IMR-90 (cell line): ENCODE results near the gene SAMD11. TPM values are rescaled to one million over a fixed set of nuclear protein-coding genes. Genes with fewer than 3 reads are reported as not detected.

Experiments
- ATAC-seq: fragments of 200-7000 bp; cut with Tn5 transposase; 2 replicates; pipeline ENCODE4 v1.9.1; 2020; ENCODE audit warnings: low read depth, mild to moderate bottlenecking, moderate library complexity
- BruUV-seq: library from RNA; stranded (reverse); fragments of 400-500 nt; replicated peaks from 2 replicates; lab custom pipeline; 2021; lab: Mats Ljungman, UMichigan
- CTCF ChIA-PET: fragments of 300-600 bp; formaldehyde crosslinking; extraction: SDS; loops from one replicate; lab custom pipeline; 2021; ENCODE audit warnings: antibody characterized with exemption; lab: Yijun Ruan, JAX
- POLR2A ChIA-PET: fragments of 300-600 bp; sonication (Branson Sonifier 250); formaldehyde crosslinking; loops from one replicate; lab custom pipeline; 2022; ENCODE audit warnings: antibody characterized with exemption; ENCODE audit not compliant: unreplicated experiment; lab: Charles Lee
- DNase-seq: peaks from one replicate; pipeline ENCODE4 v3.0.0; 2013
- H2AFZ ChIP-seq: replicated peaks from 2 replicates; pipeline ENCODE3; 2013; ENCODE audit warnings: low read length, mild to moderate bottlenecking; ENCODE audit not compliant: poor library complexity
- H2AK5ac ChIP-seq: 2 replicates; pipeline ENCODE4 v1.6.1; 2013; ENCODE audit warnings: low read depth, low read length, inconsistent platforms
- H2AK9ac ChIP-seq: replicated peaks from 2 replicates; pipeline ENCODE3; 2013; ENCODE audit warnings: mild to moderate bottlenecking, low read depth, low read length, moderate library complexity; ENCODE audit not compliant: poor library complexity
- H2BK120ac ChIP-seq: 2 replicates; pipeline ENCODE4 v1.6.1; 2013; ENCODE audit warnings: low read depth, low read length, inconsistent platforms
- H2BK15ac ChIP-seq: 3 replicates; pipeline ENCODE4 v1.6.1; 2013; ENCODE audit warnings: low read depth, low read length, inconsistent platforms
- H2BK20ac ChIP-seq: 2 replicates; pipeline ENCODE4 v1.6.1; 2013; ENCODE audit warnings: low read depth, mild to moderate bottlenecking, inconsistent platforms, low read length, moderate library complexity
- H2BK5ac ChIP-seq: 2 replicates; pipeline ENCODE4 v1.6.1; 2013; ENCODE audit warnings: mild to moderate bottlenecking, low read depth, low read length, inconsistent platforms; ENCODE audit not compliant: poor library complexity, severe bottlenecking
- H3K14ac ChIP-seq: replicated peaks from 2 replicates; pipeline ENCODE4 v1.6.1; 2013; ENCODE audit warnings: low read depth, low read length, inconsistent platforms
- H3K18ac ChIP-seq: 2 replicates; pipeline ENCODE4 v1.6.1; 2013; ENCODE audit warnings: low read depth, low read length, control low read depth
- H3K23ac ChIP-seq: 2 replicates; pipeline ENCODE4 v1.6.1; 2013; ENCODE audit warnings: low read depth, low read length, inconsistent platforms
- H3K27ac ChIP-seq: 2 replicates; pipeline ENCODE4 v1.5.1; 2013; ENCODE audit warnings: mild to moderate bottlenecking, control low read depth, low read length; ENCODE audit not compliant: insufficient read depth
- H3K27me3 ChIP-seq: 2 replicates; pipeline ENCODE4 v1.6.1; 2013; ENCODE audit warnings: low read length; ENCODE audit not compliant: control insufficient read depth, insufficient read depth
- H3K36me3 ChIP-seq: 2 replicates; pipeline ENCODE4 v1.6.1; 2013; ENCODE audit warnings: low read length, mixed read lengths; ENCODE audit not compliant: control insufficient read depth, insufficient read depth
- H3K4ac ChIP-seq: 2 replicates; pipeline ENCODE4 v1.6.1; 2013; ENCODE audit warnings: low read depth, low read length, inconsistent platforms
- H3K4me1 ChIP-seq: 2 replicates; pipeline ENCODE4 v1.6.1; 2013; ENCODE audit warnings: low read length, mixed read lengths; ENCODE audit not compliant: control insufficient read depth, insufficient read depth
- H3K4me2 ChIP-seq: 2 replicates; pipeline ENCODE4 v1.6.1; 2013; ENCODE audit warnings: low read depth, mild to moderate bottlenecking, control low read depth, low read length, moderate library complexity
- H3K4me3 ChIP-seq: 2 replicates; pipeline ENCODE4 v1.5.1; 2013; ENCODE audit warnings: low read depth, mild to moderate bottlenecking, control low read depth, low read length, moderate library complexity; ENCODE audit not compliant: insufficient read depth
- H3K56ac ChIP-seq: 2 replicates; pipeline ENCODE4 v1.6.1; 2013; ENCODE audit warnings: low read length, inconsistent platforms; ENCODE audit not compliant: insufficient read depth; ENCODE audit errors: extremely low read depth
- H3K79me1 ChIP-seq, 2 experiments: 2 replicates each; pipeline ENCODE4 v1.6.1; 2013; ENCODE audit warnings: low read length in 2 of 2, inconsistent platforms in 1 of 2, low read depth in 1 of 2
- H3K9ac ChIP-seq: 2 replicates; pipeline ENCODE4 v1.6.1; 2013; ENCODE audit warnings: low read depth, low read length, control low read depth
- H3K9me1 ChIP-seq: 2 replicates; pipeline ENCODE4 v1.6.1; 2013; ENCODE audit warnings: low read length, inconsistent platforms; ENCODE audit not compliant: insufficient read depth
- H3K9me3 ChIP-seq: 2 replicates; pipeline ENCODE4 v1.6.1; 2013; ENCODE audit warnings: low read length; ENCODE audit not compliant: control insufficient read depth, insufficient read depth
- H4K20me1 ChIP-seq: 2 replicates; pipeline ENCODE4 v1.6.1; 2013; ENCODE audit warnings: low read length, inconsistent platforms; ENCODE audit not compliant: insufficient read depth
- H4K5ac ChIP-seq: 2 replicates; pipeline ENCODE4 v1.6.1; 2013; ENCODE audit warnings: mild to moderate bottlenecking, low read depth, low read length, control low read depth
- H4K8ac ChIP-seq, 2 experiments: 2 replicates each; pipeline ENCODE4 v1.6.1; 2013; ENCODE audit warnings: low read depth in 2 of 2, low read length in 2 of 2, control low read depth in 1 of 2, inconsistent platforms in 1 of 2
- H4K91ac ChIP-seq: 2 replicates; pipeline ENCODE4 v1.6.1; 2013; ENCODE audit warnings: low read depth, low read length, inconsistent platforms; ENCODE audit not compliant: insufficient read depth
- BHLHE40 ChIP-seq: fragments of 150-350 bp; IDR thresholded peaks from 2 replicates; pipeline ENCODE4 v1.6.1; 2016; ENCODE audit warnings: mild to moderate bottlenecking, low read depth, low read length
- CEBPB ChIP-seq: IDR thresholded peaks from 2 replicates; pipeline ENCODE4 v1.6.1; 2012; ENCODE audit warnings: low read depth, low read length, improper control_type of control experiment
- CHD1 ChIP-seq: IDR thresholded peaks from 2 replicates; pipeline ENCODE4 v1.6.1; 2012; ENCODE audit warnings: low read depth, low read length, improper control_type of control experiment
- MAFK ChIP-seq: IDR thresholded peaks from 2 replicates; pipeline ENCODE4 v1.6.1; 2012; ENCODE audit warnings: low read depth, low read length, improper control_type of control experiment
- MAZ ChIP-seq: IDR thresholded peaks from 2 replicates; pipeline ENCODE4 v1.6.1; 2012; ENCODE audit warnings: low read depth, mild to moderate bottlenecking, low read length, improper control_type of control experiment, moderate library complexity, borderline replicate concordance
- MXI1 ChIP-seq: IDR thresholded peaks from 2 replicates; pipeline ENCODE4 v1.6.1; 2012; ENCODE audit warnings: low read depth, mild to moderate bottlenecking, low read length, moderate library complexity, borderline replicate concordance
- NFE2L2 ChIP-seq: fragments of 150-350 bp; IDR thresholded peaks from 2 replicates; pipeline ENCODE4 v1.6.1; 2016; ENCODE audit warnings: low read depth, mild to moderate bottlenecking, low read length
- POLR2A ChIP-seq: IDR thresholded peaks from 2 replicates; pipeline ENCODE4 v1.6.1; 2012; ENCODE audit warnings: mild to moderate bottlenecking, low read depth, low read length
- RCOR1 ChIP-seq: IDR thresholded peaks from 2 replicates; pipeline ENCODE4 v1.6.1; 2012; ENCODE audit warnings: mild to moderate bottlenecking, low read length, improper control_type of control experiment; ENCODE audit not compliant: insufficient replicate concordance
- RFX5 ChIP-seq: IDR thresholded peaks from 2 replicates; pipeline ENCODE4 v1.8.0; 2012; ENCODE audit warnings: low read depth, mild to moderate bottlenecking, low read length, moderate library complexity
- WGBS, 2 experiments: methylation state at CpG; one replicate each; pipeline versions ENCODE4 v1.1.5 to v1.1.7; 2013; ENCODE audit warnings: missing lambda C conversion rate in 2 of 2; ENCODE audit not compliant: insufficient read length in 1 of 2; ENCODE audit errors: extremely low coverage in 2 of 2; 5-methylcytosine and 5-hydroxymethylcytosine counted together
- dilution Hi-C: fragments of 300-500 bp; cut with HindIII; formaldehyde crosslinking; loops from one replicate; pipeline ENCODE4 v1.14.3; 2018; ENCODE audit warnings: low sequenced_read_pairs; ENCODE audit not compliant: unreplicated experiment
- in situ Hi-C: fragments of 300-500 bp; cut with MboI; formaldehyde crosslinking; loops from 3 replicates; pipeline ENCODE4 v1.14.3; 2019; ENCODE audit warnings: low sequenced_read_pairs, inconsistent platforms, mixed read lengths
- intact Hi-C: fragments of 100-400 bp; cut with micrococcal nuclease; formaldehyde crosslinking; loops from 2 replicates; pipeline ENCODE4 v1.10.0; 2022
- polyA plus RNA-seq, 3 experiments: library from polyadenylated mRNA; depleted of rRNA; stranded (reverse); fragments of >200 nt; gene quantifications; 2 replicates each; pipeline ENCODE4 v1.2.3, GENCODE V29; 2012; ENCODE audit warnings: low replicate concordance in 1 of 3
- total RNA-seq: library from RNA; depleted of rRNA; stranded (reverse); fragments of >200 nt; gene quantifications from 2 replicates; pipeline ENCODE4 v1.2.3, GENCODE V29; 2012
- TF ChIP-seq, protein P1 (sequence below): fragments of 150-350 bp; IDR thresholded peaks from 2 replicates; pipeline ENCODE4 v1.6.1; 2017; ENCODE audit warnings: mild to moderate bottlenecking, antibody characterized with exemption, low read length, low read depth
- TF ChIP-seq, protein P2 (sequence below): conservative IDR thresholded peaks from 2 replicates; pipeline ENCODE4 v1.5.1; 2012; ENCODE audit warnings: mild to moderate bottlenecking, low read depth, low read length, improper control_type of control experiment
- TF ChIP-seq, protein P3 (sequence below): fragments of 150-350 bp; IDR thresholded peaks from 2 replicates; pipeline ENCODE4 v1.6.1; 2016; ENCODE audit warnings: low read depth, mild to moderate bottlenecking, low read length, moderate library complexity, borderline replicate concordance

Gene SAMD11
- total and polyA plus RNA-seq, 2 of the 4 experiments (the other 2 are of a cell fraction): 5.9 to 22.9 TPM

DNA sequence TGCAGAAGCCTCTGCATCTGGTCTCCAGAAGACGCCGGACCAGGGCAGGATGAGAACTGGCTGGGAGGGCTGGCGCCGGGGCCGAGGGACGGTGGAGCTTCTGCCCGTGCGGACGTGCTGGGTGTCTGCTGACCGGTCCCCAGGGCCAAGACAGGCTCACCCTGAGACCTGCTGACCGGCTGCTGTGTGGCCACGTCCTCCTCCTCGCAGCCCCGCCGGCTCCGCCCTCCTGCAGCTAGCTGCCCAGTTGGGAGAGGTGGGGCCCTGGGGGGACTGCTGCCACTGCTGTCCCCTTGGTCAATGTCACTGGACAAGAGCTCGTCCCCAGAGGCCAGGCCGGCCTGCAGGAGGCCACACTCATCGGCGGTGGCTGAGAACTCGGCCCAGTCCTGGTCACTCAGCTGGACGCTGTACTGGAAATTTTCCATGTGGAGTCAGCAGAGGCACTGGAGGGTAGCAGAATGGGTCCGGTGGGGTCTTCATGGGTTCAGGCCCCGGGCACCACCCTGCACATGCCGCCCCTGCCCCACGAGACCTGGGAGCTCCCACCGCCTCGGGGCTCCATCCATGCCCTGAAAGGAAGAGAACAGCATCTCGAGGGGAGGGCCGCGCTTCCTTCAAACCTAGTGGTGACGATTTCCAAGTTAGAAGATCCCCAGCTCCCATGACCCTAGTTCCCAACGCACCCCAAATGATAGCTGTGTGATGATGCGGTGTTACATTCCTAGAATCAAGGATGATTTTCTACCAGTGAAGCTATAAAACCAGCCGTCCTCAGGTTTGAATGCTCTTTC is 57.1 kb downstream of the SAMD11 start:
- peaks cover 5% of the 10 kb centered on the region; the same call in 1 of the 2 replicates for H3K27me3 ChIP-seq
- H4K91ac ChIP-seq: no peak overlapping the region
- H2BK120ac ChIP-seq: no peak overlapping the region
- H3K27ac ChIP-seq: no peak overlapping the region
- no peak overlapping the region for H3K14ac ChIP-seq
- no TSS peak for BruUV-seq
- H3K9ac ChIP-seq: no peak overlapping the region
- no peaks in the 10 kb centered on the region for H3K9me3 ChIP-seq
- no peak overlapping the region for H2BK5ac ChIP-seq
- no peak overlapping the region for H3K18ac ChIP-seq
- no peaks in the 10 kb centered on the region for H3K9me1 ChIP-seq
- POLR2A ChIA-PET: no interaction called here
- H3K4me2 ChIP-seq: no peak overlapping the region
- no peaks in the 10 kb centered on the region; the same call in 1 of the 2 replicates for H4K20me1 ChIP-seq
- no peak for TF ChIP-seq MAFK
- TF ChIP-seq, protein P1, sequence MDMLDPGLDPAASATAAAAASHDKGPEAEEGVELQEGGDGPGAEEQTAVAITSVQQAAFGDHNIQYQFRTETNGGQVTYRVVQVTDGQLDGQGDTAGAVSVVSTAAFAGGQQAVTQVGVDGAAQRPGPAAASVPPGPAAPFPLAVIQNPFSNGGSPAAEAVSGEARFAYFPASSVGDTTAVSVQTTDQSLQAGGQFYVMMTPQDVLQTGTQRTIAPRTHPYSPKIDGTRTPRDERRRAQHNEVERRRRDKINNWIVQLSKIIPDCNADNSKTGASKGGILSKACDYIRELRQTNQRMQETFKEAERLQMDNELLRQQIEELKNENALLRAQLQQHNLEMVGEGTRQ: no peak
- TF ChIP-seq NFE2L2: no peak
- no peak for TF ChIP-seq POLR2A
- TF ChIP-seq, protein P2, sequence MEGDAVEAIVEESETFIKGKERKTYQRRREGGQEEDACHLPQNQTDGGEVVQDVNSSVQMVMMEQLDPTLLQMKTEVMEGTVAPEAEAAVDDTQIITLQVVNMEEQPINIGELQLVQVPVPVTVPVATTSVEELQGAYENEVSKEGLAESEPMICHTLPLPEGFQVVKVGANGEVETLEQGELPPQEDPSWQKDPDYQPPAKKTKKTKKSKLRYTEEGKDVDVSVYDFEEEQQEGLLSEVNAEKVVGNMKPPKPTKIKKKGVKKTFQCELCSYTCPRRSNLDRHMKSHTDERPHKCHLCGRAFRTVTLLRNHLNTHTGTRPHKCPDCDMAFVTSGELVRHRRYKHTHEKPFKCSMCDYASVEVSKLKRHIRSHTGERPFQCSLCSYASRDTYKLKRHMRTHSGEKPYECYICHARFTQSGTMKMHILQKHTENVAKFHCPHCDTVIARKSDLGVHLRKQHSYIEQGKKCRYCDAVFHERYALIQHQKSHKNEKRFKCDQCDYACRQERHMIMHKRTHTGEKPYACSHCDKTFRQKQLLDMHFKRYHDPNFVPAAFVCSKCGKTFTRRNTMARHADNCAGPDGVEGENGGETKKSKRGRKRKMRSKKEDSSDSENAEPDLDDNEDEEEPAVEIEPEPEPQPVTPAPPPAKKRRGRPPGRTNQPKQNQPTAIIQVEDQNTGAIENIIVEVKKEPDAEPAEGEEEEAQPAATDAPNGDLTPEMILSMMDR: no peak
- no peak for TF ChIP-seq RCOR1
- TF ChIP-seq RFX5: no peak
- no peak for TF ChIP-seq MAZ
- TF ChIP-seq BHLHE40: no peak
- no peak for TF ChIP-seq MXI1
- no peak for TF ChIP-seq CEBPB
- TF ChIP-seq, protein P3, sequence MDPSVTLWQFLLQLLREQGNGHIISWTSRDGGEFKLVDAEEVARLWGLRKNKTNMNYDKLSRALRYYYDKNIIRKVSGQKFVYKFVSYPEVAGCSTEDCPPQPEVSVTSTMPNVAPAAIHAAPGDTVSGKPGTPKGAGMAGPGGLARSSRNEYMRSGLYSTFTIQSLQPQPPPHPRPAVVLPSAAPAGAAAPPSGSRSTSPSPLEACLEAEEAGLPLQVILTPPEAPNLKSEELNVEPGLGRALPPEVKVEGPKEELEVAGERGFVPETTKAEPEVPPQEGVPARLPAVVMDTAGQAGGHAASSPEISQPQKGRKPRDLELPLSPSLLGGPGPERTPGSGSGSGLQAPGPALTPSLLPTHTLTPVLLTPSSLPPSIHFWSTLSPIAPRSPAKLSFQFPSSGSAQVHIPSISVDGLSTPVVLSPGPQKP: no peak
- TF ChIP-seq CHD1: no peak
- H3K36me3 ChIP-seq: no peaks in the 10 kb centered on the region
- H4K5ac ChIP-seq: no peak overlapping the region
- intact Hi-C loops (loop anchor here (5.0 kb wide), 1 partner anchor 252 kb away; the partner anchor contains the start of genes B3GALT6 and SDF4), dilution Hi-C loops (no loop called here), in situ Hi-C loops (no loop called here)
- no peak overlapping the region for H2AK5ac ChIP-seq
- ATAC-seq (no peak), DNase-seq (no peak)
- no peak overlapping the region for H2AFZ ChIP-seq
- H3K23ac ChIP-seq: no peak overlapping the region
- H2BK15ac ChIP-seq: no peak overlapping the region
- H2BK20ac ChIP-seq: no peak overlapping the region
- no peak overlapping the region for H3K4ac ChIP-seq
- CTCF ChIA-PET: interaction anchor here (1.2 kb wide), 1 partner anchor 84 kb away, joined by 3 read pairs; no protein-coding TSS in a partner anchor
- WGBS, 2 experiments: 59% methylated on average over 10 of the region's 35 CpGs; no CpG with 5 or more reads in 1 of the 2 experiments
- H3K4me3 ChIP-seq: no peak overlapping the region
- no peak overlapping the region for H2AK9ac ChIP-seq
- 0 out of 2 replicates have a peak, but pooled peaks cover 2% of the 10 kb centered on the region for H3K4me1 ChIP-seq
- no peak overlapping the region for H4K8ac ChIP-seq
- H3K56ac ChIP-seq: no peak overlapping the region
- H3K79me1 ChIP-seq: no peaks in the 10 kb centered on the region
